CD4-positive, alpha-beta T cell (primary cell): ENCODE data around the gene FYN. TPM values are rescaled to one million over a fixed set of nuclear protein-coding genes. Genes with fewer than 3 reads are reported as not detected.

ENCODE experiments used
- ATAC-seq: fragments of 200-7000 bp; cut with Tn5 transposase; one replicate; pipeline ENCODE4 v1.10.0; 2022; ENCODE audit warnings: mild to moderate bottlenecking; ENCODE audit not compliant: poor library complexity
- CTCF ChIA-PET: fragments of 350-600 bp; sonication (Branson Sonifier 250); formaldehyde crosslinking; loops from one replicate; lab custom pipeline; 2021; ENCODE audit warnings: antibody characterized with exemption, inconsistent platforms; lab: Charles Lee
- POLR2A ChIA-PET: fragments of 350-600 bp; sonication (Branson Sonifier 250); formaldehyde crosslinking; loops from one replicate; lab custom pipeline; 2021; ENCODE audit warnings: antibody characterized with exemption, inconsistent platforms; lab: Charles Lee
- DNase-seq, 14 experiments: peaks; one replicate each; pipeline ENCODE4 v3.0.0-alpha.2; 2013 to 2020; ENCODE audit warnings: mixed read lengths in 2 of 14
- H3K27ac ChIP-seq, 2 donors: one replicate each; pipeline versions ENCODE4 v1.5.1 to v1.7.0; 2013; ENCODE audit warnings: low read length in 2 of 2, low read depth in 1 of 2, mild to moderate bottlenecking in 1 of 2
- H3K27me3 ChIP-seq, 2 experiments: 1 replicate in 1 of 2; 2 replicates in 1 of 2; pipeline versions ENCODE4 v1.6.1 to v1.7.0; 2013; ENCODE audit warnings: low read length in 2 of 2, control low read depth in 1 of 2, mild to moderate bottlenecking in 1 of 2, moderate library complexity in 1 of 2; ENCODE audit not compliant: insufficient read depth in 2 of 2, control insufficient read depth in 1 of 2
- H3K36me3 ChIP-seq: one replicate; pipeline ENCODE4 v1.6.1; 2013; ENCODE audit warnings: low read length, control low read depth; ENCODE audit not compliant: insufficient read depth
- H3K4me1 ChIP-seq: one replicate; pipeline ENCODE4 v1.6.1; 2013; ENCODE audit warnings: low read length, control low read depth; ENCODE audit not compliant: insufficient read depth
- H3K4me3 ChIP-seq: one replicate; pipeline ENCODE4 v1.5.1; 2013; ENCODE audit warnings: mild to moderate bottlenecking, low read length, moderate library complexity
- H3K9me3 ChIP-seq, 2 experiments: 1 replicate in 1 of 2; 2 replicates in 1 of 2; pipeline versions ENCODE4 v1.6.1 to v1.7.0; 2013; ENCODE audit warnings: low read length in 2 of 2, mild to moderate bottlenecking in 2 of 2, control low read depth in 1 of 2, moderate library complexity in 1 of 2; ENCODE audit not compliant: control insufficient read depth in 1 of 2, insufficient read depth in 1 of 2
- H3K27ac Mint-ChIP-seq: one replicate; pipeline ENCODE4 v1.8.0; 2020; ENCODE audit warnings: mixed read lengths
- H3K27me3 Mint-ChIP-seq: one replicate; pipeline ENCODE4 v1.8.0; 2021; ENCODE audit warnings: mixed read lengths
- H3K36me3 Mint-ChIP-seq: one replicate; pipeline ENCODE4 v1.8.0; 2021; ENCODE audit warnings: low read depth, mixed read lengths
- H3K4me1 Mint-ChIP-seq: one replicate; pipeline ENCODE4 v1.8.0; 2021; ENCODE audit warnings: low read depth, mixed read lengths
- H3K4me3 Mint-ChIP-seq: one replicate; pipeline ENCODE4 v1.8.0; 2020; ENCODE audit warnings: mild to moderate bottlenecking, mixed read lengths
- H3K9me3 Mint-ChIP-seq: one replicate; pipeline ENCODE4 v1.8.0; 2020; ENCODE audit warnings: mixed read lengths
- intact Hi-C, 2 experiments: fragments of 100-400 bp; cut with DNase I in 1 of 2; cut with micrococcal nuclease in 1 of 2; formaldehyde crosslinking; loops; one replicate each; pipeline versions ENCODE4 v1.15.1 to v1.9.0; 2023 to 2025; cut with DNase I, micrococcal nuclease
- total RNA-seq, 174 experiments: library from RNA in 2 of 174; stranded (reverse) in 2 of 174; gene quantifications; one replicate each; pipeline ENCODE4 v1.2.3 and lab custom pipeline; 2021 to 2026
- TF ChIP-seq, protein P1 (sequence below): fragments of 200-600 bp; IDR thresholded peaks from one replicate; pipeline ENCODE4 v1.8.0; 2022; ENCODE audit warnings: antibody characterized with exemption, mild to moderate bottlenecking

FYN gene
- total RNA-seq, 2 experiments from 2014 or later: 419 TPM

DNA sequence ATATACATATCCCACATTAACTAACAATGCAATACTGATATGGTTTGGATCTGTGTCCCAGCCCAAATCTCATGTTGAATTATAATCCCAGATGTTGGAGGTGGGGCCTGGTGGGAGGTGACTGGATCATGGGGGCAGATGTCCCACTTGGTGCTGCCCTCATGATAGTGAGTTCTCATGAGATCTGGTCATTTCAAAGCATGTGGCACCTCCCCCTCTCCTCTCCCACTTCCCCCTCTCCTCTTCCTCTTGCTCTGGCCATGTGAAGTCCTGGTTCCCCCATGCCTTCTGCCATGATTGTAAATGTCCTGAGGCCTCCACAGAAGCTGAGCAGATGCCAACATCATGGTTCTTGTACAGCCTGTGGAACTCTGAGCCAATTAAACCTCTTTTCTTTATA lies 71.2 kb downstream of the FYN start:
- peaks cover 66% of the 10 kb centered on the region for H3K4me1 ChIP-seq
- TF ChIP-seq, protein P1, sequence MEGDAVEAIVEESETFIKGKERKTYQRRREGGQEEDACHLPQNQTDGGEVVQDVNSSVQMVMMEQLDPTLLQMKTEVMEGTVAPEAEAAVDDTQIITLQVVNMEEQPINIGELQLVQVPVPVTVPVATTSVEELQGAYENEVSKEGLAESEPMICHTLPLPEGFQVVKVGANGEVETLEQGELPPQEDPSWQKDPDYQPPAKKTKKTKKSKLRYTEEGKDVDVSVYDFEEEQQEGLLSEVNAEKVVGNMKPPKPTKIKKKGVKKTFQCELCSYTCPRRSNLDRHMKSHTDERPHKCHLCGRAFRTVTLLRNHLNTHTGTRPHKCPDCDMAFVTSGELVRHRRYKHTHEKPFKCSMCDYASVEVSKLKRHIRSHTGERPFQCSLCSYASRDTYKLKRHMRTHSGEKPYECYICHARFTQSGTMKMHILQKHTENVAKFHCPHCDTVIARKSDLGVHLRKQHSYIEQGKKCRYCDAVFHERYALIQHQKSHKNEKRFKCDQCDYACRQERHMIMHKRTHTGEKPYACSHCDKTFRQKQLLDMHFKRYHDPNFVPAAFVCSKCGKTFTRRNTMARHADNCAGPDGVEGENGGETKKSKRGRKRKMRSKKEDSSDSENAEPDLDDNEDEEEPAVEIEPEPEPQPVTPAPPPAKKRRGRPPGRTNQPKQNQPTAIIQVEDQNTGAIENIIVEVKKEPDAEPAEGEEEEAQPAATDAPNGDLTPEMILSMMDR: no peak
- H3K4me3 ChIP-seq: no peak overlapping the region
- H3K36me3 ChIP-seq: peaks cover 38% of the 10 kb centered on the region
- peak overlapping the region; percentile 58 for H3K27ac Mint-ChIP-seq
- intact Hi-C loops: loop anchor here in 1 of 2 experiments (5.0 kb wide), 4 partner anchors 40 to 240 kb away; no protein-coding TSS in a partner anchor
- H3K27me3 ChIP-seq: no peaks in the 10 kb centered on the region
- no peak for ATAC-seq
- peaks cover 88% of the 10 kb centered on the region for H3K4me1 Mint-ChIP-seq
- DNase-seq: no peak
- H3K27ac ChIP-seq: no peak overlapping the region
- CTCF ChIA-PET: no interaction called here
- peak overlapping the region; percentile 55 for H3K4me3 Mint-ChIP-seq
- no peaks in the 10 kb centered on the region for H3K9me3 ChIP-seq
- H3K27me3 Mint-ChIP-seq: no peaks in the 10 kb centered on the region
- POLR2A ChIA-PET: interaction anchor here (1.0 kb wide), 1 partner anchor 34 kb away, joined by 3 read pairs; no protein-coding TSS in a partner anchor
- H3K36me3 Mint-ChIP-seq: peaks cover 65% of the 10 kb centered on the region
- H3K9me3 Mint-ChIP-seq: no peaks in the 10 kb centered on the region

DNA sequence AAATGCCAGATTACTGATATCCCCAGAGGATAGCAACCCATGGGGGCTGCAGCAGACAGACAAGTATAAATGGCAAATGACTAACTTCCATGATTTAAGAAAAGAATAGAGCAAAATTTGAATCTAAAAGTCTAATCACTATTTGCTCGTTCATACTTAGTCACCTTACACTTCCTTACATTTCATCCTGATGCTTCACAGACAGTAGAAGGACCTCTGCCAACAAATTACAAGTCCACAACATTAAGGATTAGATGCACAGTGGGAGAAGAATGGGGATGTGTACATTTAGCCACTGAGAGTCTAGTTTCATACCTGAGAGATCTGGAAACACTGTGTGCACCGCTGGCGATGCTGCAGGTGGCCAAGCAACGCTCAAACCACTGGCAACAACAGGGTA lies 72.4 kb downstream of the FYN start:
- ChIA-PET POLR2A (interaction anchor here (0.8 to 2.4 kb wide), 3 partner anchors 10 to 26 kb away, joined by 3 to 7 read pairs (median 3); no protein-coding TSS in a partner anchor), CTCF (interaction anchor here (1.0 kb wide), 1 partner anchor 10 kb away, joined by 3 read pairs; no protein-coding TSS in a partner anchor)
- TF ChIP-seq, protein P1: no peak
- H3K27ac Mint-ChIP-seq: peak overlapping the region; percentile 18
- H3K36me3 ChIP-seq: peaks cover 32% of the 10 kb centered on the region
- H3K27me3 Mint-ChIP-seq: no peaks in the 10 kb centered on the region
- H3K9me3 Mint-ChIP-seq: no peaks in the 10 kb centered on the region
- peak overlapping the region; percentile 16 for H3K4me3 Mint-ChIP-seq
- intact Hi-C loops: loop anchor here in 1 of 2 experiments (5.0 kb wide), 4 partner anchors 39 to 241 kb away; no protein-coding TSS in a partner anchor
- H3K27me3 ChIP-seq: no peaks in the 10 kb centered on the region
- ATAC-seq: no peak
- no peaks in the 10 kb centered on the region for H3K9me3 ChIP-seq
- H3K36me3 Mint-ChIP-seq: peaks cover 66% of the 10 kb centered on the region
- H3K4me1 ChIP-seq: peaks cover 57% of the 10 kb centered on the region
- peaks cover 88% of the 10 kb centered on the region for H3K4me1 Mint-ChIP-seq
- DNase-seq: no peak
- no peak overlapping the region for H3K4me3 ChIP-seq
- no peak overlapping the region for H3K27ac ChIP-seq

DNA sequence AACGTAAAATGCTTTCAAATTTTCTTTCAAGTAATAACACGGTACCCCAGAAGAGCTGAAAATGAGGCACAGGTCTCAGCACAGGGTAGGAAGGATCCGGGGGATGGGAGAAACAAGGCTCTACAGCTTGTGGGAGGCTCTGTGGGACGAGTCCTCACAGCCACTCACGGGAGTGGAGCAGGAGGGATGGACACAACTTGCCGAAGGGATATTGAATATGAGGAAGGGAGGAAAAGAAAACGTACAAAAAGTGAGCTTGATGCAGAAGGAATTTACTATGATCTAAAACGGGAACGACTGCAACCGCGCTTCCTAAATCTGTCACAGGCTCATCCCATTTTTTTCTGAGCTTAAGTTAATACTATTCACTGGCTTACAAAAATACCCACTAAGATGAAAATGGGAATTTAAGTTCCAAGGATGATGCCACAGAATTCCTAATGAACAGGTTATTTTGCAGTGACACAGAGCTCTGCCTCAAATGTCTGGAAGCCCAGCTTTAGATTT lies 72.9 kb downstream of the FYN start:
- H3K27me3 ChIP-seq: no peaks in the 10 kb centered on the region
- no peaks in the 10 kb centered on the region for H3K27me3 Mint-ChIP-seq
- TF ChIP-seq, protein P1: no peak
- H3K4me1 Mint-ChIP-seq: peaks cover 88% of the 10 kb centered on the region
- peak overlapping the region; percentile 18 for H3K27ac Mint-ChIP-seq
- DNase-seq: no peak
- intact Hi-C loops: loop anchor here in 1 of 2 experiments (5.0 kb wide), 4 partner anchors 38 to 242 kb away; no protein-coding TSS in a partner anchor
- no peak for ATAC-seq
- no peaks in the 10 kb centered on the region for H3K9me3 Mint-ChIP-seq
- H3K27ac ChIP-seq: no peak overlapping the region
- POLR2A ChIA-PET: interaction anchor here (0.8 to 2.4 kb wide), 3 partner anchors 11 to 26 kb away, joined by 3 to 7 read pairs (median 3); no protein-coding TSS in a partner anchor
- no peak overlapping the region for H3K4me3 ChIP-seq
- peaks cover 71% of the 10 kb centered on the region for H3K36me3 Mint-ChIP-seq
- H3K9me3 ChIP-seq: no peaks in the 10 kb centered on the region
- peak overlapping the region; percentile 4 for H3K4me3 Mint-ChIP-seq
- peaks cover 53% of the 10 kb centered on the region for H3K4me1 ChIP-seq
- CTCF ChIA-PET: interaction anchor here (1.0 kb wide), 2 partner anchors 11 to 66 kb away, joined by 3 to 4 read pairs; no protein-coding TSS in a partner anchor
- peaks cover 32% of the 10 kb centered on the region for H3K36me3 ChIP-seq
